SK-N-DZ (cell line): Measurements from ENCODE around the gene R3HDM2.

Experiments
- DNase-seq: peaks from one replicate; pipeline ENCODE4 v3.0.0-alpha.2; 2015; ENCODE audit warnings: low spot score

Gene R3HDM2

GRCh38 chr12:57230381-57231155 lies 200.3 kb downstream of the R3HDM2 start:
- no peak for DNase-seq

- peak; percentile 98 for DNase-seq
These were observed 201.0 kb downstream of the R3HDM2 start, which contains the start of gene SHMT2 for GRCh38 chr12:57229634-57230380. SHMT2 (plus strand) TSS chr12:57229711; CDS start chr12:57229779, 68 bp downstream.

DNA sequence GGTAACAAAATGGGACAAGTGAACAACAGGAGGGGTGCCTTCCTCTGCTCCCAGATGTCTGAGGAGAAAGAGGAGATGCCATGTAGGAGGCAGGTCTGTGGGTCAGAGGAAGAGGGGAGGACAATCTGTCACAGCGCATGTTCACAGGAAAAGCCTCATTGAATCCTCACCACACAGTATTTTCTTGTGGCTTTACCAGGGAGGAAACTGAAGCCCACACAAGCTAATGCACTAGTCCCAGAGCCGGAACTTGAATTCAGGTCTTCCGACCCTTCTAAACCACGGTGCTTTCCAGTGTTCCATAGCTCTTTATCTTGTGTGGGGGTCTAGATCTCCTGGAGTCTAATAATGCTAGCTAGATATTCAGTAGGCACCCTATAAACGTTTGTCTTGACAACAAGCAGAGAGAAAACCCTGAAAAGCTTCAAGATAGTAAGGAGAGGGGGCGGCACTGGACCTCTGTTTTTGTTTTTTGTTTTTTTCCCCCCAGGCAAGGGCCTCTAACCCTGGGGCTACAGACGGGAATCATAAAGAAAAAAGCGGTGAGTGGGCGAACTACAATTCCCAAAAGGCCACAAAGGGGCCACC lies 201.7 kb downstream of the R3HDM2 start:
- DNase-seq = no peak

- DNase-seq = no peak
These were observed 203.3 kb downstream of the R3HDM2 start for GRCh38 chr12:57227315-57228115.

DNA sequence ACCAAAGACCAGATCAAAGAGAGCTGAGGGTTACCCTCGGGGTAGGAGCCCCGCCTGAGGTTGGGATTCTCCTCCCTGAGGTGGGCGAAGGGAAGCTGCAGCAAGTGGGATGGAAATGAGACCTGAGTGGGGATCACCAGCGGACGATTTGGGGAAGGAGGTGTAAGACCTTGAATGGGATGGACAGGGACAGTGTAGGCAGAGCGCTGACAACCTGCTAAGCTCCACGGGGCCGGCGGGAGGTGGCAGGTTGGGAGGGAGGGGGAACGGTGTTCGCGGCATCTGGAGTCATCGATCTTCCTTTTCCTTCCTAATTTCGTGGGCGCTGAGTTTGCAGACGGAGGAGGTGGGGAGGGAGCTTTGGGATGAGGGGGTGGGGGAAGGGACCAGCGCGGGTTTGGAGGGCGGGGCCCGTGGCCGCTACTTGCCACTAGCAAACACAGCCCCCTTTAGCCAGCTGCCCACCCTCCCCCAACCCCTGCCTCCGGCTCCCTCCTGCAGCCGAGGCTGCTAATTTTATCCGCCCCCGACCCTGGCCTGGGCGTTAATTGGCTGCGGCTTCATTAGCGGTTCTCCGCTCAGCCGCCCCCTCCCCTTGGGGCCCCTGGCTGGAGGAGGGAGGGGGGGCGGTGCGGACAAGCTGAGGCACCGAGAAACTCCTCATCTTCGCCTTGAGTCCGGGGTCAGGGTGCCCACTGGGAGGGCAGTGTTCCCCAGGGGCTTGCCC lies 204.1 kb downstream of the R3HDM2 start:
- DNase-seq = no peak

DNA sequence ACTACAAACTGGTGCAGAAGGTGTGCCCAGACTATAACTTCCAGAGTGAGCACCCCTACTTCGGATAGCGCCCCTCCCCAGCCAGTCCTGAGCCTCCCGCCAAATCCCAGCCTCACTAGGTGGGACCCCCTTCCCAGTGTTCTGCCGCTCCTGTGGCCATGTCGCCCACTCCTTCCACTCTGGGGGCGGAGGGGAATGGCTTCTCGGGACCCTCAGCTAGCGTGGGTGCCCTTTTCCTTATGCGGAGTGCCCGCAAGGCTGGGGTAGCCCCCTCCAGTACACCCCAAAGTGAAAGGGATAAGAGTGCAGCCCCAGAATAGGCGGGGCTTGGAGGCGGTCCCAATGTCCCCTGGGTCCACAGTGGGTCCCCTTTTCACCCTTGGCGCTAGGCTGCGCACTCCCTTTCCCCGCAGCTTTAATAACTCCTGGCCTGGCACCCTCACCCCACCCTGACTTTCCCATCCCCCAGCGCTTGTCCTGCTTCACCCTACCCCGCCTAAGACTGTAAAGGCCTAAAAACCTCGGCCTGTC lies 205.1 kb downstream of the R3HDM2 start:
- DNase-seq = no peak

- no peak for DNase-seq
These were observed 205.7 kb downstream of the R3HDM2 start for GRCh38 chr12:57224973-57225679.

DNA sequence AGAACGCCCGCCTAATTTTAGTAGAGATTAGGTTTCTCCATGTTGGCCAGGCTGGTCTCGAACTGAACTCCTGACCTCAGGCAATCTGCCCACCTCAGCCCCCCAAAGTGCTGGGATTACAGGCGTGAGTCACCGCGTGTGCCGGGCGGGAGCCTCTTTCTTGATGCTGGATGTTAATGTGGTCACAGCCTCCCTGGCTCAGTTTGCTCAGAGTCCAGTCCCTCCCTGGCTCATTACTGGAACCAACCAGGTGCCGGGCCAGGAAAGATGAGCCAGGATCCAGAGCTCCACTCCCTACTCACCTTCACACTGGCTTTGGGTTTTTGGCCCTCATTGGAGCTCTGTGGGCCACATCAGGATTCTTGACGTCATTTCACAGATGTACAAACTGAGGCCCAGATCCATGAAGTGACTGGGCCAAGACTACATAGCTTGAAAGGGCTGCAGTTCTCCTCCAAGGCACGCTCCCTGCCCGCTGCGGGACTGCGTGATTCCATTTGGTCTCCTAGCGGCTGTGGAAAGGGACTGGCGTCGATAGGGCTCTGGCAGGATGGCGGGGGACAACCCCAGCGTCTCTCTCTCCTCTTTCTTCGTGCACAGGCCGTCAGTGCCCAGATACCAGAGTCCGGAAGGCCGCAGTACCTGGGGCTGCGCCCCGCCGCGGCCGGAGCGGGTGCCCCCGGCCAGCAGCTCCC lies 206.4 kb downstream of the R3HDM2 start:
- no peak for DNase-seq

DNA sequence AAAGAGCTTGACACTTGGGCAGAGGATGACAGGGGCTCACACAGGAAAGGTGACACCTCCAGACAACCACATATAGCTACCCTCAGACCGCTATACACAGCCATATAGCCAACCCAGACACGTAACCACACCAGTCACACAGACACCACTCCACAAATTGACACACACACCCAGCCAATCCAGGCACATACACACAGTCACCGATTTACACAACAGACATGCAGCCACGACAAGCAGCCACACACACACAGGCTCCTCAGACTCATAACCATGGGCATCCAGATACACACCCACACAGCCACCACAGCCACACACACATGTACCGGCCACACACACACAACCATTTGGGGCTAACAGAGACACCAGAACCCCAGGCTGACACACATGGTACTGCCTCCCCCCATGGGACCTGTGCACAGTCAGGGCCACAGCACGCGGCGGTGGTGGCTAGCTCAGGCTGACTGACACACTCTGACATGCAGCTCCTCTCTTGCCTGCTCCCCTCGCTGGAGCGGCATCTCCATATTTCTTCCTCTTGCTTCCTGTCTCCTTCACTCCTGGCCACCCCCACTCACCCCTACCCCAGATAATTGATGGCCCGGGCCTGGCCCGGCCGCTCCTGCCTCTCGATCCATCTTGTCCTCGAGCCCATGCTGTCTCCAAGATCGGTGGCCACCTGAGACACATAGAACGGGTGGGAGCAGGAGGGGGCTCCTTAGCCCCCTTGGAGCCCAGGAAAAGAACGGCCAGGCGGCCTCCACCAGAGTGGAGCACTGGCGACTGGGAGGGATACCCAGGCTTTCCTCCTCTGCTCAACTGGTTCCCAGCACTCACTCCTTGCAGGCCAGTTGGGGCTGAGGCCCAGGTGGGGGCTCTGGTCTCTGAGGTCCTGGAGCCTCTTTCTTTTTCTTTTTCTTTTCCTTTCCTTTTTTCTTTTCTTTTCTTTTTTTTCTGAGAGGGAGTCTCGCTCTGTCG lies 207.4 kb downstream of the R3HDM2 start:
- no peak for DNase-seq

- DNase-seq = no peak
These were observed 208.3 kb downstream of the R3HDM2 start for GRCh38 chr12:57222286-57223190.

GRCh38 chr12:57221169-57221917 lies 209.5 kb downstream of the R3HDM2 start:
- DNase-seq = no peak

GRCh38 chr12:57220770-57221168 lies 210.1 kb downstream of the R3HDM2 start:
- DNase-seq = no peak

- no peak for DNase-seq
These were observed 210.7 kb downstream of the R3HDM2 start for GRCh38 chr12:57219993-57220754.

GRCh38 chr12:57219205-57219992 lies 211.4 kb downstream of the R3HDM2 start:
- DNase-seq = no peak
